SK-N-SH treated with all-trans-retinoic acid at 6 μM for 48 hours (cell line): ENCODE results near the gene DBF4.

Experiments
- ARNTL ChIP-seq: fragments of 450-650 bp; formaldehyde crosslinking; IDR thresholded peaks from 2 replicates; pipeline ENCODE4 v1.5.0; 2020; ENCODE audit warnings: low read depth, mild to moderate bottlenecking, moderate library complexity, borderline replicate concordance
- ISL1 ChIP-seq: fragments of 250-450 bp; sonication (Bioruptor Pico); IDR thresholded peaks from 2 replicates; pipeline ENCODE4 v2.1.2; 2022; ENCODE audit warnings: mild to moderate bottlenecking, moderate library complexity
- RARB ChIP-seq: fragments of 250-450 bp; sonication (Bioruptor Pico); IDR thresholded peaks from 2 replicates; pipeline ENCODE4 v1.8.0; 2021; ENCODE audit warnings: mild to moderate bottlenecking, moderate library complexity
- SNAI2 ChIP-seq: fragments of 250-450 bp; sonication (Bioruptor Pico); IDR thresholded peaks from 2 replicates; pipeline ENCODE4 v1.5.0; 2020; ENCODE audit warnings: mild to moderate bottlenecking, moderate library complexity
- TOX ChIP-seq: fragments of 250-450 bp; sonication (Bioruptor Pico); IDR thresholded peaks from 2 replicates; pipeline ENCODE4 v1.8.0; 2021; ENCODE audit warnings: mild to moderate bottlenecking, moderate library complexity, borderline replicate concordance
- TSHZ2 ChIP-seq: fragments of 250-450 bp; sonication (Bioruptor Pico); IDR thresholded peaks from 2 replicates; pipeline ENCODE4 v1.5.0; 2020; ENCODE audit warnings: mild to moderate bottlenecking, moderate library complexity
- ZNF565 ChIP-seq: fragments of 450-650 bp; formaldehyde crosslinking; conservative IDR thresholded peaks from 2 replicates; pipeline ENCODE4 v1.5.0; 2020; ENCODE audit warnings: low read depth, mild to moderate bottlenecking, moderate library complexity
- ZNF70 ChIP-seq: fragments of 450-650 bp; formaldehyde crosslinking; IDR thresholded peaks from 2 replicates; pipeline ENCODE4 v1.5.0; 2020; ENCODE audit warnings: mild to moderate bottlenecking, moderate library complexity
- TF ChIP-seq, protein P1 (sequence below): fragments of 250-450 bp; sonication (Bioruptor Pico); IDR thresholded peaks from 2 replicates; pipeline ENCODE4 v1.5.1; 2020; ENCODE audit warnings: low read depth, mild to moderate bottlenecking, moderate library complexity
- TF ChIP-seq, protein P2 (sequence below): fragments of 250-450 bp; sonication (Bioruptor Pico); IDR thresholded peaks from 2 replicates; pipeline ENCODE4 v1.8.0; 2020; ENCODE audit warnings: mild to moderate bottlenecking, moderate library complexity, borderline replicate concordance
- TF ChIP-seq, protein P3 (sequence below): fragments of 250-450 bp; sonication (Bioruptor Pico); IDR thresholded peaks from 2 replicates; pipeline ENCODE4 v1.5.1; 2021; ENCODE audit warnings: mild to moderate bottlenecking, moderate library complexity

DNA sequence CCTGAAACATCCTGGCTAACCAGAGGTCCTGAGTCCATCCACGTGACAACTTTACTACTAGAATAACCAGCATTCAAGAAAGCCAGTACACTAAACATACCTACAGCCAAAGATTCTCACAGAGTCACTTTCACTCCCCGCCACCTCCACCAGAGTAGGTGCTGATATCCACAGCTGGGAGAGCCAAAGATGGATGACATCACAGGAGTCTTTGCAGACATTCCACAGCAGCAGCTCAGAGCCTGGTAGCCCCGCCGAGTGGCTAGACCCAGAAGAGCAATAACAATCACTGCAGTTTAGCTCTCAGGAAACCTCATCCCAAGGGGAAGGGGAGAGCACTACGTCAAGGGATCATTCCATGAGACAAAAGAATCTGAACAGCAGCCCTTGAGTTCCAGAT is 44.3 kb downstream of the DBF4 start:
- TF ChIP-seq, protein P1, sequence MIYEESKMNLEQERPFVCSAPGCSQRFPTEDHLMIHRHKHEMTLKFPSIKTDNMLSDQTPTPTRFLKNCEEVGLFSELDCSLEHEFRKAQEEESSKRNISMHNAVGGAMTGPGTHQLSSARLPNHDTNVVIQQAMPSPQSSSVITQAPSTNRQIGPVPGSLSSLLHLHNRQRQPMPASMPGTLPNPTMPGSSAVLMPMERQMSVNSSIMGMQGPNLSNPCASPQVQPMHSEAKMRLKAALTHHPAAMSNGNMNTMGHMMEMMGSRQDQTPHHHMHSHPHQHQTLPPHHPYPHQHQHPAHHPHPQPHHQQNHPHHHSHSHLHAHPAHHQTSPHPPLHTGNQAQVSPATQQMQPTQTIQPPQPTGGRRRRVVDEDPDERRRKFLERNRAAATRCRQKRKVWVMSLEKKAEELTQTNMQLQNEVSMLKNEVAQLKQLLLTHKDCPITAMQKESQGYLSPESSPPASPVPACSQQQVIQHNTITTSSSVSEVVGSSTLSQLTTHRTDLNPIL (CRISPR knock-in tag): no peak
- TF ChIP-seq, protein P2, sequence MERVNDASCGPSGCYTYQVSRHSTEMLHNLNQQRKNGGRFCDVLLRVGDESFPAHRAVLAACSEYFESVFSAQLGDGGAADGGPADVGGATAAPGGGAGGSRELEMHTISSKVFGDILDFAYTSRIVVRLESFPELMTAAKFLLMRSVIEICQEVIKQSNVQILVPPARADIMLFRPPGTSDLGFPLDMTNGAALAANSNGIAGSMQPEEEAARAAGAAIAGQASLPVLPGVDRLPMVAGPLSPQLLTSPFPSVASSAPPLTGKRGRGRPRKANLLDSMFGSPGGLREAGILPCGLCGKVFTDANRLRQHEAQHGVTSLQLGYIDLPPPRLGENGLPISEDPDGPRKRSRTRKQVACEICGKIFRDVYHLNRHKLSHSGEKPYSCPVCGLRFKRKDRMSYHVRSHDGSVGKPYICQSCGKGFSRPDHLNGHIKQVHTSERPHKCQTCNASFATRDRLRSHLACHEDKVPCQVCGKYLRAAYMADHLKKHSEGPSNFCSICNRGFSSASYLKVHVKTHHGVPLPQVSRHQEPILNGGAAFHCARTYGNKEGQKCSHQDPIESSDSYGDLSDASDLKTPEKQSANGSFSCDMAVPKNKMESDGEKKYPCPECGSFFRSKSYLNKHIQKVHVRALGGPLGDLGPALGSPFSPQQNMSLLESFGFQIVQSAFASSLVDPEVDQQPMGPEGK (CRISPR knock-in tag): no peak
- TF ChIP-seq ISL1 (CRISPR knock-in tag): no peak
- no peak for TF ChIP-seq TOX
- TF ChIP-seq, protein P3, sequence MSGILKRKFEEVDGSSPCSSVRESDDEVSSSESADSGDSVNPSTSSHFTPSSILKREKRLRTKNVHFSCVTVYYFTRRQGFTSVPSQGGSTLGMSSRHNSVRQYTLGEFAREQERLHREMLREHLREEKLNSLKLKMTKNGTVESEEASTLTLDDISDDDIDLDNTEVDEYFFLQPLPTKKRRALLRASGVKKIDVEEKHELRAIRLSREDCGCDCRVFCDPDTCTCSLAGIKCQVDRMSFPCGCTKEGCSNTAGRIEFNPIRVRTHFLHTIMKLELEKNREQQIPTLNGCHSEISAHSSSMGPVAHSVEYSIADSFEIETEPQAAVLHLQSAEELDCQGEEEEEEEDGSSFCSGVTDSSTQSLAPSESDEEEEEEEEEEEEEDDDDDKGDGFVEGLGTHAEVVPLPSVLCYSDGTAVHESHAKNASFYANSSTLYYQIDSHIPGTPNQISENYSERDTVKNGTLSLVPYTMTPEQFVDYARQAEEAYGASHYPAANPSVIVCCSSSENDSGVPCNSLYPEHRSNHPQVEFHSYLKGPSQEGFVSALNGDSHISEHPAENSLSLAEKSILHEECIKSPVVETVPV: no peak
- TF ChIP-seq SNAI2 (CRISPR knock-in tag): no peak
- TF ChIP-seq TSHZ2 (CRISPR knock-in tag): no peak
- no peak for TF ChIP-seq ZNF70 (CRISPR knock-in tag)
- no peak for TF ChIP-seq ZNF565 (CRISPR knock-in tag)
- TF ChIP-seq ARNTL (CRISPR knock-in tag): no peak
- no peak for TF ChIP-seq RARB (CRISPR knock-in tag)
